ENCODE results near the gene APBA2.

The APBA2 gene

DNA sequence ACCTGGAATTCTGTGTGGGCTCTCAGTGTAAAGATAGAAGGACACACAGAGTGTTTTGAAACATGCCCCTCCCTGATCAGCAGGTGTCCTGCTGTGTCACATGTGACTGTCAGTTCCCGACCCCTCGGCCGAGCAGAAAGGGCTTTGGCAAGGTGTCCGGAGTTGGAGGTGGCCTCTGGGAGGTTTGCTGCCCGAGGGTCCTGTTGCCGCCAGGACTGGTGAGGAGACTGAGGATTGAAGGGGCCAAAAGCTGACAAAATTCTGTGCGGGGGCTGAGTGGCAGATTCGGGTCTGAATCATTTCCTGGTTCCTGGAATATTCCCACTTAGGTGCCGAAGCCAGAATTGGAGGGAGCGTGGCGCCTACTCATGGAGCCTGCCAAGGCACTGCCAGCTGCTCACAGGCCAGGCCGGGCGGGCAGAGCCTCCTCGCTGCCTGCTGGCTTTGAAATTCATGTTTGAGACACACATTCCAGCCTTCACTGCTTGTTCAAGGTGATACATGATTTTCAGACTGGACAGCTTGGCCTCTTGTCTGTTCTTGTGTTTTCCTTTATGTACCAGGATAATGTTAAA lies 83.8 kb downstream of the APBA2 start:
- Histone ChIP-seq H3K36me3 (ENCODE audit: insufficient read depth, low read length) (no peaks in the 10 kb centered on the region), H4K20me1 (ENCODE audit: insufficient read depth, low read length) (no peaks in the 10 kb centered on the region), H3K4me3 (ENCODE audit: low read depth, low read length, poor library complexity, severe bottlenecking) (no peak overlapping the region), H3K9me2 (ENCODE audit: low read depth, low read length) (no peaks in the 10 kb centered on the region), H3F3A (ENCODE audit: insufficient read depth, low read length) (no peaks in the 10 kb centered on the region), H2AFZ (ENCODE audit: low read length) (no peak overlapping the region), H3K4me2 (ENCODE audit: low read length) (no peak overlapping the region), H3K27me3 (ENCODE audit: insufficient read depth, low read length) (no peaks in the 10 kb centered on the region), H3K9ac (ENCODE audit: low read length) (no peak overlapping the region), H3K27ac (ENCODE audit: low read depth, low read length, poor library complexity, severe bottlenecking) (no peak overlapping the region), H3K79me2 (ENCODE audit: insufficient read depth, low read length) (no peaks in the 10 kb centered on the region), H3K9me3 (ENCODE audit: low read length) (no peaks in the 10 kb centered on the region), H3K4me1 (ENCODE audit: insufficient read depth, low read length, severe bottlenecking) (no peaks in the 10 kb centered on the region)
- TF ChIP-seq EZH2 (IDR thresholded peaks at IDR 0.05; ENCODE audit: borderline replicate concordance, low read length), result no peak
- TF ChIP-seq, protein P1, sequence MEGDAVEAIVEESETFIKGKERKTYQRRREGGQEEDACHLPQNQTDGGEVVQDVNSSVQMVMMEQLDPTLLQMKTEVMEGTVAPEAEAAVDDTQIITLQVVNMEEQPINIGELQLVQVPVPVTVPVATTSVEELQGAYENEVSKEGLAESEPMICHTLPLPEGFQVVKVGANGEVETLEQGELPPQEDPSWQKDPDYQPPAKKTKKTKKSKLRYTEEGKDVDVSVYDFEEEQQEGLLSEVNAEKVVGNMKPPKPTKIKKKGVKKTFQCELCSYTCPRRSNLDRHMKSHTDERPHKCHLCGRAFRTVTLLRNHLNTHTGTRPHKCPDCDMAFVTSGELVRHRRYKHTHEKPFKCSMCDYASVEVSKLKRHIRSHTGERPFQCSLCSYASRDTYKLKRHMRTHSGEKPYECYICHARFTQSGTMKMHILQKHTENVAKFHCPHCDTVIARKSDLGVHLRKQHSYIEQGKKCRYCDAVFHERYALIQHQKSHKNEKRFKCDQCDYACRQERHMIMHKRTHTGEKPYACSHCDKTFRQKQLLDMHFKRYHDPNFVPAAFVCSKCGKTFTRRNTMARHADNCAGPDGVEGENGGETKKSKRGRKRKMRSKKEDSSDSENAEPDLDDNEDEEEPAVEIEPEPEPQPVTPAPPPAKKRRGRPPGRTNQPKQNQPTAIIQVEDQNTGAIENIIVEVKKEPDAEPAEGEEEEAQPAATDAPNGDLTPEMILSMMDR (IDR thresholded peaks at IDR 0.05; ENCODE audit: low read length), result no peak

DNA sequence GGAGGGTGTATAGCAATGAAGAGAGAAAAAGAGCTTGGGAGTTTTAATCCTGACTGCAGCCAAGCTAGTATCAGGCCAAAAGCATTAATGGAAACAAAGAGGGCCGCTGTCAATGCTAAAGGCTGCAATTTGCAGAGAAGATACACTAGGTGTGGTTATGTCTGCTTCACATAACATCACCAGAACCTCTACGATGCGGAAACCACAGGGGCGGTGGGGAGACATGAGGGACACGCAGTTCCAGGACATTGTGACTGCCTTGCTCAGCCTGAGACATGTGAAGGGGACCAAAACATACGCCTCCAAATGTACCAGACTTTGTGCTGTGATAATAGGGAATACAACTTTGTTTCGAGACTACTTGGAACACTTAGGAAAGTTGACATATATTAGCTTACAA lies 88.4 kb downstream of the APBA2 start:
- Histone ChIP-seq H3K79me2 (ENCODE audit: insufficient read depth, low read length) (no peaks in the 10 kb centered on the region), H3K9me2 (ENCODE audit: low read depth, low read length) (no peaks in the 10 kb centered on the region), H3K4me2 (ENCODE audit: low read length) (no peak overlapping the region), H3K9me3 (ENCODE audit: low read length) (no peaks in the 10 kb centered on the region), H2AFZ (ENCODE audit: low read length) (no peak overlapping the region), H3K4me3 (ENCODE audit: low read depth, low read length, poor library complexity, severe bottlenecking) (no peak overlapping the region), H3F3A (ENCODE audit: insufficient read depth, low read length) (no peaks in the 10 kb centered on the region), H3K27ac (ENCODE audit: low read depth, low read length, poor library complexity, severe bottlenecking) (no peak overlapping the region), H3K36me3 (ENCODE audit: insufficient read depth, low read length) (no peaks in the 10 kb centered on the region), H3K9ac (ENCODE audit: low read length) (no peak overlapping the region), H3K27me3 (ENCODE audit: insufficient read depth, low read length) (no peaks in the 10 kb centered on the region), H3K4me1 (ENCODE audit: insufficient read depth, low read length, severe bottlenecking) (no peaks in the 10 kb centered on the region), H4K20me1 (ENCODE audit: insufficient read depth, low read length) (no peaks in the 10 kb centered on the region)
- TF ChIP-seq, protein P1 (IDR thresholded peaks at IDR 0.05; ENCODE audit: low read length), result no peak
- TF ChIP-seq EZH2 (IDR thresholded peaks at IDR 0.05; ENCODE audit: borderline replicate concordance, low read length), result no peak

DNA sequence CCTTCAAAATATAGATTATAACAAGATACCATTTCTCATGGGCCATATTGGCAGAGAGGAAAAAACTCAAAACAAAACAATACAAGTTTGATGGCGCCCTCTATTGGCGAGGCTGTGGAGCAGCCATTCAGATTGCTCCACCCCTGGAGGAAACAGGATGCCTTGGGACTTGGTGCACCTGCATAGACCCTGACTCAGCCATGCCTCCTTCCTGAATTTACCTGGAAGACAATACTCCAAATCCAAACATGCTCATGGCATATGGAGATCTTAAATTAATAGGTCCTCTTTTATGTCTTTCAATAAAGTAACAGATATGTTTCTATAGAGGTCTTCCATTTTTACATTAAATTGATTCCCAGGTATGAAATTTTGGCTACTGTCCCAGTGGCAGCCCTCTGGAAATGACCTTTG lies 90.0 kb downstream of the APBA2 start:
- Histone ChIP-seq H3K79me2 (ENCODE audit: insufficient read depth, low read length) (no peaks in the 10 kb centered on the region), H3K4me2 (ENCODE audit: low read length) (no peak overlapping the region), H3K9me3 (ENCODE audit: low read length) (no peaks in the 10 kb centered on the region), H3K36me3 (ENCODE audit: insufficient read depth, low read length) (no peaks in the 10 kb centered on the region), H3F3A (ENCODE audit: insufficient read depth, low read length) (no peaks in the 10 kb centered on the region), H3K9me2 (ENCODE audit: low read depth, low read length) (no peaks in the 10 kb centered on the region), H3K9ac (ENCODE audit: low read length) (no peak overlapping the region), H3K27me3 (ENCODE audit: insufficient read depth, low read length) (no peaks in the 10 kb centered on the region), H3K4me1 (ENCODE audit: insufficient read depth, low read length, severe bottlenecking) (no peaks in the 10 kb centered on the region), H4K20me1 (ENCODE audit: insufficient read depth, low read length) (no peaks in the 10 kb centered on the region), H3K4me3 (ENCODE audit: low read depth, low read length, poor library complexity, severe bottlenecking) (no peak overlapping the region), H2AFZ (ENCODE audit: low read length) (no peak overlapping the region), H3K27ac (ENCODE audit: low read depth, low read length, poor library complexity, severe bottlenecking) (no peak overlapping the region)
- TF ChIP-seq, protein P1 (IDR thresholded peaks at IDR 0.05; ENCODE audit: low read length), result peak; percentile 86
- TF ChIP-seq EZH2 (IDR thresholded peaks at IDR 0.05; ENCODE audit: borderline replicate concordance, low read length), result no peak

Data from OCI-LY1 (cell line).